ENCODE data around the gene DNMT3A. TPM values are rescaled to one million over a fixed set of nuclear protein-coding genes. Genes with fewer than 3 reads are reported as not detected.

The DNMT3A gene
- total and polyA plus RNA-seq, 2 donors (not counting 1 experiment from before 2014, with no cell fraction given) = 8.9 to 24.5 TPM

GRCh38 chr2:25201265-25201664 lies 140.5 kb downstream of the DNMT3A start:
- no peaks in the 10 kb centered on the region for H3K36me3 ChIP-seq (replicated peaks in 1 of 2; ENCODE audit: control extremely low read depth in 1 of 2, control insufficient read depth in 1 of 2, extremely low read depth in 1 of 2, insufficient read depth in 2 of 2, low read length in 1 of 2)
- CTCF ChIA-PET = no interaction called here
- H3K79me2 ChIP-seq (ENCODE audit: control insufficient read depth, insufficient read depth, low read length) = no peaks in the 10 kb centered on the region
- Mint-ChIP-seq H3K4me1 (peaks cover 27% of the 10 kb centered on the region), H3K9me3 (ENCODE audit: insufficient read depth) (no peaks in the 10 kb centered on the region), H3K27me3 (no peaks in the 10 kb centered on the region), H3K4me3 (no peak overlapping the region), H3K27ac (no peak overlapping the region)
- TF ChIP-seq CTCF (IDR thresholded peaks at IDR 0.05) (no peak), EZH2 (IDR thresholded peaks at IDR 0.05; ENCODE audit: borderline replicate concordance, insufficient read depth, low read depth, low read length, poor library complexity, severe bottlenecking) (no peak)
- no peak overlapping the region for H3K27ac ChIP-seq (ENCODE audit: low read length in 2 of 2)
- POLR2A ChIA-PET = no interaction called here
- no peak overlapping the region for H3K4me2 ChIP-seq (replicated peaks; ENCODE audit: low read depth, low read length, poor library complexity, severe bottlenecking)
- no peak overlapping the region for H2AFZ ChIP-seq (ENCODE audit: insufficient read depth, low read depth, low read length, poor library complexity, severe bottlenecking)
- ATAC-seq (ENCODE audit: low read depth) (no peak), DNase-seq (peak; percentile 29)
- H3K27me3 ChIP-seq (replicated peaks in 1 of 4; ENCODE audit: control extremely low read depth in 1 of 4, control insufficient read depth in 3 of 4, insufficient read depth in 4 of 4, low read length in 3 of 4) = peaks cover 0 to 6% (median 1%) of the 10 kb centered on the region in 4 experiments
- intact Hi-C loops (cut with micrococcal nuclease) = no loop called here
- H3K4me1 ChIP-seq (ENCODE audit: control insufficient read depth in 2 of 2, insufficient read depth in 2 of 2, low read length in 2 of 2) = peaks cover 19 to 32% of the 10 kb centered on the region in 2 donors
- no peak overlapping the region for H3K4me3 ChIP-seq (ENCODE audit: control extremely low read depth in 1 of 5, extremely low read depth in 1 of 5, insufficient read depth in 1 of 5, low read depth in 2 of 5, low read length in 4 of 5)
- no peak overlapping the region for H3K9ac ChIP-seq (ENCODE audit: low read length)
- 89% methylated on average over 3 of the region's 6 CpGs for WGBS (ENCODE audit: insufficient coverage)
- no peaks in the 10 kb centered on the region for H4K20me1 ChIP-seq (ENCODE audit: control insufficient read depth, insufficient read depth, low read length, poor library complexity, severe bottlenecking)
- H3K9me3 ChIP-seq (ENCODE audit: control extremely low read depth in 1 of 3, control insufficient read depth in 2 of 3, insufficient read depth in 1 of 3, low read length in 2 of 3) = peaks cover 0 to 3% (median 0%) of the 10 kb centered on the region in 3 donors

GRCh38 chr2:25198576-25198975 lies 143.1 kb downstream of the DNMT3A start:
- ATAC-seq (ENCODE audit: low read depth) (no peak), DNase-seq (no peak)
- Histone ChIP-seq H3K9ac (ENCODE audit: low read length) (no peak overlapping the region), H4K20me1 (ENCODE audit: control insufficient read depth, insufficient read depth, low read length, poor library complexity, severe bottlenecking) (no peaks in the 10 kb centered on the region), H3K4me1 (ENCODE audit: control insufficient read depth in 2 of 2, insufficient read depth in 2 of 2, low read length in 2 of 2) (peaks cover 14 to 23% of the 10 kb centered on the region in 2 donors), H3K9me3 (ENCODE audit: control extremely low read depth in 1 of 3, control insufficient read depth in 2 of 3, insufficient read depth in 1 of 3, low read length in 2 of 3) (peaks cover 0 to 3% (median 0%) of the 10 kb centered on the region in 3 donors), H3K36me3 (replicated peaks in 1 of 2; ENCODE audit: control extremely low read depth in 1 of 2, control insufficient read depth in 1 of 2, extremely low read depth in 1 of 2, insufficient read depth in 2 of 2, low read length in 1 of 2) (no peaks in the 10 kb centered on the region), H2AFZ (ENCODE audit: insufficient read depth, low read depth, low read length, poor library complexity, severe bottlenecking) (no peak overlapping the region), H3K79me2 (ENCODE audit: control insufficient read depth, insufficient read depth, low read length) (no peaks in the 10 kb centered on the region), H3K27ac (ENCODE audit: low read length in 2 of 2) (no peak overlapping the region), H3K4me2 (replicated peaks; ENCODE audit: low read depth, low read length, poor library complexity, severe bottlenecking) (no peak overlapping the region), H3K4me3 (ENCODE audit: control extremely low read depth in 1 of 5, extremely low read depth in 1 of 5, insufficient read depth in 1 of 5, low read depth in 2 of 5, low read length in 4 of 5) (no peak overlapping the region), H3K27me3 (replicated peaks in 1 of 4; ENCODE audit: control extremely low read depth in 1 of 4, control insufficient read depth in 3 of 4, insufficient read depth in 4 of 4, low read length in 3 of 4) (peaks cover 0 to 6% (median 1%) of the 10 kb centered on the region in 4 experiments)
- Mint-ChIP-seq H3K27me3 (no peaks in the 10 kb centered on the region), H3K4me1 (peaks cover 19% of the 10 kb centered on the region), H3K9me3 (ENCODE audit: insufficient read depth) (no peaks in the 10 kb centered on the region), H3K27ac (no peak overlapping the region), H3K4me3 (no peak overlapping the region)
- intact Hi-C loops (cut with micrococcal nuclease) = no loop called here
- TF ChIP-seq EZH2 (IDR thresholded peaks at IDR 0.05; ENCODE audit: borderline replicate concordance, insufficient read depth, low read depth, low read length, poor library complexity, severe bottlenecking) = no peak
- TF ChIP-seq CTCF (IDR thresholded peaks at IDR 0.05) = no peak
- WGBS (ENCODE audit: insufficient coverage) = no CpG with 5 or more reads among the region's 5 CpGs
- POLR2A ChIA-PET = no interaction called here
- CTCF ChIA-PET = no interaction called here

All from B cell (primary cell).